PFSK-1 (cell line): Measurements from ENCODE around the gene RGS19.

Experiments used
- FOXP2 ChIP-seq: optimal IDR thresholded peaks from 2 replicates; pipeline ENCODE3; 2011; ENCODE audit warnings: borderline replicate concordance, control low read depth, inconsistent platforms; ENCODE audit not compliant: insufficient read depth; ENCODE audit errors: extremely low read length, extremely low read depth
- POLR2AphosphoS5 ChIP-seq: IDR thresholded peaks from 2 replicates; pipeline ENCODE4 v1.6.1; 2012; ENCODE audit warnings: low read depth, mild to moderate bottlenecking, control low read depth, low read length, moderate library complexity
- SIN3A ChIP-seq: IDR thresholded peaks from 2 replicates; pipeline ENCODE4 v1.6.1; 2012; ENCODE audit warnings: mild to moderate bottlenecking, low read length, moderate library complexity, borderline replicate concordance; ENCODE audit not compliant: insufficient read depth
- TAF1 ChIP-seq: IDR thresholded peaks from 2 replicates; pipeline ENCODE4 v1.6.1; 2012; ENCODE audit warnings: low read length, control low read depth, borderline replicate concordance; ENCODE audit not compliant: insufficient read depth
- TF ChIP-seq, protein P1 (sequence below), 2 experiments: IDR thresholded peaks; 2 replicates each; pipeline versions ENCODE4 v1.6.1 to v1.8.0; 2011 to 2012; ENCODE audit warnings: low read depth in 2 of 2, low read length in 2 of 2, control low read depth in 1 of 2, inconsistent platforms in 1 of 2, mild to moderate bottlenecking in 1 of 2, moderate library complexity in 1 of 2; ENCODE audit not compliant: insufficient read depth in 1 of 2

DNA sequence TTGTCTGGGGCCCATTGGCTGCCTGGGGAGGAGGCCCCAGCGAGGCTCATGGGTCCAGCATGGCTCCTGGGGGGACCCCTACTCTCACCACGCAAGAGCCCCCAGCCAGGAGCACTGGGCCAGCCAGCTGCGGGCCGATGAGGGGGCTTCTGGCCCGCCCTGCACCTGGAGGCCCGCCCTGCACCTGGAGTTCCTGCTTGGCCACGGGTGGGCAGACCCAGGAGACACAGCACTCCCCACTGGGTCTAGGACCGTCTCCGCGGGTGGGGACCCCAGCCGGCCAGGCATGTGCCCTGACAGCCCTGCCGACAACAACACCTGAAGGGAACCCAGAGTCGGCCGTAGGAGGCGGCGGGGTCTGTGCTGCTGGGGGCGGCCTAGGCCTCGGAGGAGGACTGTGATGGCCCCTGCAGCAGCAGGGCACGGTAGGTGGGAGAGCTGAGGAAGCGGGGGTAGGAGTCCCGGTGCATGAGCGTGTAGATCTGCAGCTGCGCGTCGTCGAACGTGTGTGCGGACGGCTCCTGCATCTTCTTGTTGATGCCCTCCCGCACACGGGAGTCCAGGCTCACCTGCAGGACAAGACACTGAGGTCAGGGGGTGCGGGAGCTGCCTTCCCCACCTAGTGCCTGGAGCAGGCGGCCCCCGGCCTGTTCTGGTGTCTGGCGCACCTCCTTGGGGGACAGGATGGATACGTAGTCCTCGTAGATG lies 5.7 kb downstream of the RGS19 start:
- no peak for TF ChIP-seq POLR2AphosphoS5
- TF ChIP-seq, protein P1, sequence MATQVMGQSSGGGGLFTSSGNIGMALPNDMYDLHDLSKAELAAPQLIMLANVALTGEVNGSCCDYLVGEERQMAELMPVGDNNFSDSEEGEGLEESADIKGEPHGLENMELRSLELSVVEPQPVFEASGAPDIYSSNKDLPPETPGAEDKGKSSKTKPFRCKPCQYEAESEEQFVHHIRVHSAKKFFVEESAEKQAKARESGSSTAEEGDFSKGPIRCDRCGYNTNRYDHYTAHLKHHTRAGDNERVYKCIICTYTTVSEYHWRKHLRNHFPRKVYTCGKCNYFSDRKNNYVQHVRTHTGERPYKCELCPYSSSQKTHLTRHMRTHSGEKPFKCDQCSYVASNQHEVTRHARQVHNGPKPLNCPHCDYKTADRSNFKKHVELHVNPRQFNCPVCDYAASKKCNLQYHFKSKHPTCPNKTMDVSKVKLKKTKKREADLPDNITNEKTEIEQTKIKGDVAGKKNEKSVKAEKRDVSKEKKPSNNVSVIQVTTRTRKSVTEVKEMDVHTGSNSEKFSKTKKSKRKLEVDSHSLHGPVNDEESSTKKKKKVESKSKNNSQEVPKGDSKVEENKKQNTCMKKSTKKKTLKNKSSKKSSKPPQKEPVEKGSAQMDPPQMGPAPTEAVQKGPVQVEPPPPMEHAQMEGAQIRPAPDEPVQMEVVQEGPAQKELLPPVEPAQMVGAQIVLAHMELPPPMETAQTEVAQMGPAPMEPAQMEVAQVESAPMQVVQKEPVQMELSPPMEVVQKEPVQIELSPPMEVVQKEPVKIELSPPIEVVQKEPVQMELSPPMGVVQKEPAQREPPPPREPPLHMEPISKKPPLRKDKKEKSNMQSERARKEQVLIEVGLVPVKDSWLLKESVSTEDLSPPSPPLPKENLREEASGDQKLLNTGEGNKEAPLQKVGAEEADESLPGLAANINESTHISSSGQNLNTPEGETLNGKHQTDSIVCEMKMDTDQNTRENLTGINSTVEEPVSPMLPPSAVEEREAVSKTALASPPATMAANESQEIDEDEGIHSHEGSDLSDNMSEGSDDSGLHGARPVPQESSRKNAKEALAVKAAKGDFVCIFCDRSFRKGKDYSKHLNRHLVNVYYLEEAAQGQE (IDR thresholded peaks at IDR 0.05; ENCODE audit: insufficient read depth in 1 of 2, low read depth in 2 of 2, low read length in 2 of 2) = no peak
- no peak for TF ChIP-seq SIN3A
- no peak for TF ChIP-seq TAF1
- no peak for TF ChIP-seq FOXP2
